ENCODE data around the gene NME7.
"Not testable (repeated sequence)": the region's sequence is repeated elsewhere in the genome, so short reads cannot be mapped to it uniquely, and the experiment has no call there.

The NME7 gene

DNA sequence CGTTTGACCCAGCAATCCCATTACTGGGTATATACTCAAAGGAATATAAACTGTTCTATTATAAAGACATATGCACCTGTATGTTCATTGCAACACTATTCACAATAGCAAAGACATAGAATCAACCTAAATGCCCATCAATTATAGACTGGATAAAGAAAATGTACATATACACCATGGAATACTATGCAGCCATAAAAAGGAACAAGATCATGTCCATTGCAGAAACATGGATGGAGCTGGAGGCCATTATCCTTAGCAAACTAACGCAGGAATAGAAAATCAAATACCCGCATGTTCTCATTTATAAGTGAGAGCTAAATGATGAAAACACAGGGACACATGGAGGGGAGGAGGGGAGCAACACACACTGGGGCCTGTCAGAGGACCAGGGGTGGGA is 188.2 kb downstream of the NME7 start:
- not testable (repeated sequence) for H3K36me3 ChIP-seq (ENCODE audit: insufficient read depth, low read length); H3K9me3 ChIP-seq (replicated peaks; ENCODE audit: low read length); H3K4me1 ChIP-seq (ENCODE audit: control insufficient read depth, insufficient read depth, low read length); H3K9ac ChIP-seq (ENCODE audit: low read depth, low read length); H3K27me3 ChIP-seq (ENCODE audit: control insufficient read depth, insufficient read depth, low read length); H3K4me3 ChIP-seq (ENCODE audit: low read length); H3K4me2 ChIP-seq (ENCODE audit: low read length)

DNA sequence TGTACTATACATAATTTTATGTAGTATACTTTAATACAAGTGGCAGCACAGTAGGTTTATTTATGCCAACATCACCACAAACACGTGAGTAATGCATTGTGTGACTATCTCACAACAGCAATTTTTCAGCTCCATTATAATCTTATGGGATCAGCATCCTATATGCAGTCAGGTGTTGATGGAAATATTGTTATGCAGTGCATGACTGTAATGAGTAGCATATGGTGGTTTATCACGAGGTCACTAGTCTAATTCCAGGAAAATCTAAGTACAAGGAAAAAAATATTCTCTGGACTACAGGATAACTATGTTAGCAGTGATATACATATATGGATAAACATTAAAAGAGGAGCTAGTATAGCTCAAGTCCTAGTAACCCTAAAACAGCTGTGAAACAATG is 192.1 kb downstream of the NME7 start:
- Histone ChIP-seq H3K36me3 (ENCODE audit: insufficient read depth, low read length) (no peaks in the 10 kb centered on the region), H3K4me3 (ENCODE audit: low read length) (no peak overlapping the region), H3K9me3 (replicated peaks; ENCODE audit: low read length) (no peaks in the 10 kb centered on the region), H3K27me3 (ENCODE audit: control insufficient read depth, insufficient read depth, low read length) (no peaks in the 10 kb centered on the region), H3K9ac (ENCODE audit: low read depth, low read length) (no peak overlapping the region), H3K4me1 (ENCODE audit: control insufficient read depth, insufficient read depth, low read length) (no peaks in the 10 kb centered on the region), H3K4me2 (ENCODE audit: low read length) (no peak overlapping the region)

DNA sequence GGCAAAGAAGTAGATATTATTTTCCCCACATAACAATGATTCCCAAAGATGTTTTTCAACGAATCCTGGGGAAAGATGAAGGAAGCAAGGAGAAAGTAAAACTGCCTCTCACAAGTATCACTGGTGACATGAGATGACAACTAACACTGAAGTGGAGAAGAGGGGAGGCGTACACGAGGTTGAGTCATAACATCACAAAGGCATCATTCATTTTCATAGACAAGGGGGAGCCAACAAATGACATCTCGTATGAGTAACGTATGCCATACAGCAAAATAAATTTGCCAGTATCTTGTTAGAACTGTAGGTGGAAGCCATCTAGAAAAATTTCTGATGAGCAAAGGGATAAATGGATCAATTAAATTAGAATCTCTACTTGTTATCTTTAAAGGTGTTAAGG is 204.5 kb downstream of the NME7 start:
- no peaks in the 10 kb centered on the region for H3K9me3 ChIP-seq (replicated peaks; ENCODE audit: low read length)

DNA sequence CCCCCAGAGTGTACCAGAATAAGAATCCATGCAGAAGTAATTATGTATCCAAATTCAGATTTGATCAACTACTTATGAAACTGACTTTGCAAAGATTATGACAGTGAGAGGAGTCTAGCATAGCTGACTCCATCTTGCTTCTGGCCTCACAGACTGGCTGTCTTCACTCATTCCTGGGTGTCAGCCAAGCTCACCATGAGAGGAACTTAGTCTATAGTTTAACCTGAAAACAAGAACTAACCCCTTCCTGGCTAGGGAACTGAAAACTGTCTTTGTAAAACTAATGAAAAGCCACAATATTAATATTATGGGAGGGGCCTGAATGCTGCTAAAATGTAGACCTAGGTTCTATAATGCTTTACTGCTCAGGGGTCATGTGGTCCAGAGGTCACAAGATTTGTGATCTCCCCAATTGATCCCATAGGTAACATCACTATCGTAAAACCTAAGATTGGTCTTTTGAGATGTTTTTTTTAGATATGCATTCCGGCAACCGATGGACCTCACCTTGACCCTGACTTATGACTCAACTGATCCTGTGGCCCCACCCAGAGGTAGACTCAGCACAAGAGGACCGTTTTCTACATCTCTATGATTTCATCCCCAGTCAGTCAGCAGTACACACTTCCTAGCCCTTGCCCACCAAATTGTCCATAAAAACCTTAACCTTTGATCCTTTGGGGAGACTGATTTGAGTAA is 206.0 kb downstream of the NME7 start:
- Histone ChIP-seq H3K4me1 (ENCODE audit: control insufficient read depth, insufficient read depth, low read length) (no peaks in the 10 kb centered on the region), H3K4me3 (ENCODE audit: low read length) (no peak overlapping the region), H3K27me3 (ENCODE audit: control insufficient read depth, insufficient read depth, low read length) (no peaks in the 10 kb centered on the region), H3K36me3 (ENCODE audit: insufficient read depth, low read length) (no peaks in the 10 kb centered on the region), H3K9me3 (replicated peaks; ENCODE audit: low read length) (no peaks in the 10 kb centered on the region), H3K4me2 (ENCODE audit: low read length) (no peak overlapping the region), H3K9ac (ENCODE audit: low read depth, low read length) (no peak overlapping the region)

More for the DNA sequence above, 204.5 kb downstream of the NME7 start:
- no peak overlapping the region for H3K4me3 ChIP-seq (ENCODE audit: low read length)
- H3K27me3 ChIP-seq (ENCODE audit: control insufficient read depth, insufficient read depth, low read length), result no peaks in the 10 kb centered on the region
- H3K9ac ChIP-seq (ENCODE audit: low read depth, low read length), result no peak overlapping the region
- no peaks in the 10 kb centered on the region for H3K36me3 ChIP-seq (ENCODE audit: insufficient read depth, low read length)
- H3K4me2 ChIP-seq (ENCODE audit: low read length), result no peak overlapping the region
- H3K4me1 ChIP-seq (ENCODE audit: control insufficient read depth, insufficient read depth, low read length), result no peaks in the 10 kb centered on the region

DNA sequence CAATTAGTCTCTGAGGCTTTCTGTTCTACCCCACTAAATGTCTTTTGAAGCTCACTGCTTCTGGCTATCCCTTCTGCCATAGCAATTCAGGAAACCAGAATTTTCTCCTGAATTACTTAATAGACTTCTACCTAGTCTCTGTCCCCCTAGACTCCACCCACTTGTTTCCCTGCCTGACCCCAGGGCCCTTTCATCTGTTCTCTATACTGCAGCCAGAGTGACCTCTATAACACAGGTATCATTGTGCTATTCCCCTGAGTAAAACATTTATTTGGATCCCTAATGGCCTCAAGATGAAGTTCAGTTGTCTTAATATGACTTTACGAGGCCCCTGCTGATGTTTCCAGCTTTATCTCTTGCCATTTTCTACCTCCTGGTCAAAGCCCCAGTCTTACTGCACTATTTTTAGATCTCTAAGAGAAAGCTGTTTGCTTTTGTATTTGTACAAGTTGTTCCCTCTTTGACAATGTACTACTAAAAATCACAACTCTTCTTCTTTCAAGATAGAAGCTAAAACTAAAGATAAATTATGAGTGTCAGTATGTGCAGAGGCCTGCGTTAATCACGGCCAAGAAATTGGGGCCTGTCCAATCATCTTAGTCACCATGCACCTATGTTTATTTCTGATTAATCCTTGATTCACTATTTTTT is 206.6 kb downstream of the NME7 start:
- Histone ChIP-seq H3K36me3 (ENCODE audit: insufficient read depth, low read length) (no peaks in the 10 kb centered on the region), H3K4me2 (ENCODE audit: low read length) (no peak overlapping the region), H3K27me3 (ENCODE audit: control insufficient read depth, insufficient read depth, low read length) (no peaks in the 10 kb centered on the region), H3K4me1 (ENCODE audit: control insufficient read depth, insufficient read depth, low read length) (no peaks in the 10 kb centered on the region), H3K9ac (ENCODE audit: low read depth, low read length) (no peak overlapping the region), H3K4me3 (ENCODE audit: low read length) (no peak overlapping the region), H3K9me3 (replicated peaks; ENCODE audit: low read length) (no peaks in the 10 kb centered on the region)

DNA sequence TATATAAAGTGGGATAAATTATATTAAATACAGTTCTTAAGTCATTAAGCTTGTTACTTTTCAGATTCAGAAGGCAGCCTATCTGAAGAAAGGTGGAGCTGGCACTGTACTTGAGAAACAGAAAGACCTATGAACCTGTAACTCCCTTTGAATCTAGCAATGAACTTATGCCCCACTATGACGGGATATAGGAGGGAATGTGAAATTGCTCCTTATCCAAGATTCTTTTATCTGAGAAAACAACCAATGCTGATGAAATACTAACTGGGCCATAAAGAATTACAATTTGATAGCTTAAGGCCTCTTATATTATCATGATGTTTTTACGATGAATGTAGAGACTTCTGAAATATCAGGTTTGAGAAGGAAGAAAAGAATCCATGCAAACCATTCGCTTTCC is 211.0 kb downstream of the NME7 start:
- Histone ChIP-seq H3K4me1 (ENCODE audit: control insufficient read depth, insufficient read depth, low read length) (no peaks in the 10 kb centered on the region), H3K9ac (ENCODE audit: low read depth, low read length) (no peak overlapping the region), H3K9me3 (replicated peaks; ENCODE audit: low read length) (no peaks in the 10 kb centered on the region), H3K4me2 (ENCODE audit: low read length) (no peak overlapping the region), H3K27me3 (ENCODE audit: control insufficient read depth, insufficient read depth, low read length) (no peaks in the 10 kb centered on the region), H3K36me3 (ENCODE audit: insufficient read depth, low read length) (no peaks in the 10 kb centered on the region), H3K4me3 (ENCODE audit: low read length) (no peak overlapping the region)

DNA sequence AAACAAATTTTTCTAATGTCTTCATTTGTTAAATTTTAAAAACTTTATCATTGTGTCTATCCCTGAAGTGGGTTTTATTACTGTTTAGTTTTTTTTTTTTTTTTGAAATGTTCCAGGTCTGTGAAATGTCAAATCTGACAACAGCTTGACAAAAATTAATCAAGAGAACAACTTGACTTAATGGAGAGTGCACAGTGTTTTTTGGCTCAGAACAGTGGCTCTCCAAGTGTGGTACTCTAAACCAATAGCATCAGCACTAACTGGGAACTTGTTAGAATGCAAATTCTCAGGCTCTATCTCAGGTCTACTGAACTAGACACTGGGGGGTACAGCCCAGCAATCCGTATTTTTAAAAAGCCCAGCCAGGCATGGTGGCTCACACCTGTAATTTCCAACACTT is 211.9 kb downstream of the NME7 start:
- H3K4me1 ChIP-seq (ENCODE audit: control insufficient read depth, insufficient read depth, low read length), result no peaks in the 10 kb centered on the region
- H3K4me2 ChIP-seq (ENCODE audit: low read length), result no peak overlapping the region
- no peak overlapping the region for H3K9ac ChIP-seq (ENCODE audit: low read depth, low read length)
- H3K27me3 ChIP-seq (ENCODE audit: control insufficient read depth, insufficient read depth, low read length), result no peaks in the 10 kb centered on the region
- no peaks in the 10 kb centered on the region for H3K9me3 ChIP-seq (replicated peaks; ENCODE audit: low read length)
- no peak overlapping the region for H3K4me3 ChIP-seq (ENCODE audit: low read length)
- H3K36me3 ChIP-seq (ENCODE audit: insufficient read depth, low read length), result no peaks in the 10 kb centered on the region

DNA sequence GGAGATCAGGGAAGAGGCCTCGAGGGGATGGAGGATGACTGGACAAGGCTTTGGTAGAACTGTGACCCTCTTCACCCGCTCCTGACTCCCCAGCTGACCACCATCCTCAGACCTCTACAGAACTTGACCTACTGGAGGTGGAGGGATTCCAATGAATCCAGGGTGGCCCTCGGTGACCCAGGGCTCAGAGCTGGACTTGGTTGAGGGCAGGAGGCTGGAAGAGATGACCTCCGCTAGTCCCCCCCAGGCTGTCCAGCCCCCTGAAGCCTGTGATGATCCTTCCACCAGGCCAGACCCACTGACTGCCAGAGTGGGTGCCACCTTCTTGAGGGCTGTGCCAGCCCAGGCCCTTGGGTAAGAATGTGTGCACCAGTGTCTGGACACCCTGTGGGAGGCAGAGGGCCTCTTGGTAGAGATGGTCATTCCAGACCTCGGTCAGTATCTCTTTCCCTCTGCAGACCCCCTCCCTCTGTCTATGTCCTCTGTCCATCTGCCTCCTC is 216.2 kb downstream of the NME7 start:
- H3K36me3 ChIP-seq (ENCODE audit: insufficient read depth, low read length), result no peaks in the 10 kb centered on the region
- no peak overlapping the region for H3K4me3 ChIP-seq (ENCODE audit: low read length)
- no peaks in the 10 kb centered on the region for H3K27me3 ChIP-seq (ENCODE audit: control insufficient read depth, insufficient read depth, low read length)
- no peaks in the 10 kb centered on the region for H3K4me1 ChIP-seq (ENCODE audit: control insufficient read depth, insufficient read depth, low read length)
- no peaks in the 10 kb centered on the region for H3K9me3 ChIP-seq (replicated peaks; ENCODE audit: low read length)
- no peak overlapping the region for H3K4me2 ChIP-seq (ENCODE audit: low read length)
- no peak overlapping the region for H3K9ac ChIP-seq (ENCODE audit: low read depth, low read length)

DNA sequence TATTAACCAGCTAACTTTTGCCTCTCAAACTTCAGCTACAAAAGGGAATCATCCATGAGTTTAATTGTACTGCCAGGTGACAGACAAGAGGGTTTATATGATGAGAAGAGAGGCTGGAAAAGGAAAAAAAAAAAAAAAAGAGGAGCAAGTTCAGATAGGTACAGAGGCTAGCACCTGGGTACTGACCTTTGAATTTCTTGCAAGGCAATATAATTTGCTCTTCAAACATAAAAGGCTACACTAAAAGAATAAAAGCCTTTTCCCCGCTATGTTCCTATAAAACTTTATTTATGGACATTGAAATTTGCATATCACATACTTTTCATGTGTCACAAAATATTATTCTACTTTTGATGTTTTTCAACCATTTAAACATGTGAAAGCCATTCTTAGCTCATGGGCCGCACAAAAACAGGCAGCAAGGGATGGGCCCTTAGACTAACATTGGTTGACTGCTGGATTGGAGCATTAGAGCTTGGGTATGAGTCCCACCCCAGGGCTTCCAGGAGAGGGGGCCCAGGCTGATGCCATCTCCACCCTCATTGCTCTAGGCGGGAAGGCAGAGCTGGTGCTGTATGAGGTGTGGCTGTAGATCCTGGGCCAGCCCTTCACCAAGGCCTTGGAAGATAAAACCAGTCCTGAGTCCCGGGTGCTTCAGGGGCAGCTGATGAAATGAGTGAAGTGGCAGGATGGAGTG is 216.8 kb downstream of the NME7 start:
- Histone ChIP-seq H3K4me1 (ENCODE audit: control insufficient read depth, insufficient read depth, low read length) (no peaks in the 10 kb centered on the region), H3K4me2 (ENCODE audit: low read length) (no peak overlapping the region), H3K4me3 (ENCODE audit: low read length) (no peak overlapping the region), H3K36me3 (ENCODE audit: insufficient read depth, low read length) (no peaks in the 10 kb centered on the region), H3K9me3 (replicated peaks; ENCODE audit: low read length) (no peaks in the 10 kb centered on the region), H3K9ac (ENCODE audit: low read depth, low read length) (no peak overlapping the region), H3K27me3 (ENCODE audit: control insufficient read depth, insufficient read depth, low read length) (no peaks in the 10 kb centered on the region)

DNA sequence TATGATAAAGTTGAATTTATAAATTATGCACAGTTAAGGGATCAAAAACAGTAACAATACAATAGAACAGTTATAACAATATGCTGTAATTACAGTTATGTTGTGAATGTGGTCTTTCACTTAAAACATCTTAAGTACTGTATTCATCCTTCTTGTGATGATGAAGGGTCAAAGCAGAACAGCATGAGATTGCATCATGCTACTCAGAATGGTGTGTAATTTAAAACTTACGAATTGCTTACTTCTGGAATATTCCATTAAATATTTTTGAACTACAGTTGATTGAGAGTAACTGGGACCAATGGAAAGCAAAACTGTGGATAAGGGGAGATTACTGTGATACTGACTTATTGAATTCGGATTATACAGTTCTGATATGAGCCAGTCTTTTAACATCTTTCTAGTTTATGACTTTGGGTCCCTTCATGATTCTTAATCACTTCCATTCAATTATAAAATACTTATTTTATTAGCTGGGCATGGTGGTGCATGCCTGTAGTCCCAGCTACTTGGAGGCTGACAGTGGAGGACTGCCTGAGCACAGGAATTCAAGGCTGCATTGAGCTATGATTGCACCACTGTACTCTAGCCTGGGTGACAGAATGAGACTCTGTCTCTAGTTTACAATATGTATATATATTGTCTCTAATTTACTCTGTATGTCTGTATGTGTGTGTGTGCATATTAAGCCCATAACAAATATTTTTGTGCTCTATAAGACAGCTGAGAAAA is 217.9 kb downstream of the NME7 start:
- no peaks in the 10 kb centered on the region for H3K27me3 ChIP-seq (ENCODE audit: control insufficient read depth, insufficient read depth, low read length)
- H3K9ac ChIP-seq (ENCODE audit: low read depth, low read length), result no peak overlapping the region
- H3K4me1 ChIP-seq (ENCODE audit: control insufficient read depth, insufficient read depth, low read length), result no peaks in the 10 kb centered on the region
- no peak overlapping the region for H3K4me3 ChIP-seq (ENCODE audit: low read length)
- no peaks in the 10 kb centered on the region for H3K9me3 ChIP-seq (replicated peaks; ENCODE audit: low read length)
- H3K36me3 ChIP-seq (ENCODE audit: insufficient read depth, low read length), result no peaks in the 10 kb centered on the region
- H3K4me2 ChIP-seq (ENCODE audit: low read length), result no peak overlapping the region

DNA sequence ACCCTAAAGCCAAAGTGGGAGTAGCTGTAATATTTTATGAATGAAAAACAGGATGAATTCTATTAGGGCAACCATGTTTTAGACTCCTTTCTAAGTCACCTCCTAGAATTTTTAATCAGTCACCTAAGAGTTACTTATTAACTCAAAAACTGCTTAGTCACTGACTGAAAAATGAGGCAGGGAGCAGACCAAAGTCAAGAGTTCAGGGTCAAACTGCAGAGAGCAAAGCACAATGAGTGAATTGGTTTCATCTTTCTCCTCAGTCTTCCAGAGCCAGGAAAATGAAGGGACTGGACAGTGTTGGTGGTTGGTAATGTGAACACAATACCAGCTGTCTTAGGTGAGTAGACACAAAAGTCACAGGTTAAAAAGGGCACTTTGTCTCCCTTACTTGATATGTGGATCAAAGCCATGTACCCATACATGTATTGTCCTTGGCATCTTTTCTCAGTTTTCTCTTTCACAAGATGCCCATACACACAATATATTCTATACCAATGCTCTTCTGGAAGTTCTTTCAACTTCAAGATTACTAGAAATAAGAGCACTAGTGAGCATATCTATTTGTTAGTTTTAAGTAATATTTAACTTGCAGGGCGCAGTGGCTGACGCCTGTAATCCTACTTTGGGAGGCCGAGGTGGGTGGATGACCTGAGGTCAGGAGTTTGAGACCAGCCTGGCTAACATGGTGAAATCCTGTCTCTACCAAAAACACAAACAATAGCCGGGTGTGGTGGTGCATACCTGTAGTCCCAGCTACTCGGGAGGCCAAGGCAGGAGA is 218.9 kb downstream of the NME7 start:
- no peak overlapping the region for H3K9ac ChIP-seq (ENCODE audit: low read depth, low read length)
- no peak overlapping the region for H3K4me3 ChIP-seq (ENCODE audit: low read length)
- H3K36me3 ChIP-seq (ENCODE audit: insufficient read depth, low read length), result no peaks in the 10 kb centered on the region
- no peaks in the 10 kb centered on the region for H3K9me3 ChIP-seq (replicated peaks; ENCODE audit: low read length)
- no peak overlapping the region for H3K4me2 ChIP-seq (ENCODE audit: low read length)
- H3K4me1 ChIP-seq (ENCODE audit: control insufficient read depth, insufficient read depth, low read length), result no peaks in the 10 kb centered on the region
- no peaks in the 10 kb centered on the region for H3K27me3 ChIP-seq (ENCODE audit: control insufficient read depth, insufficient read depth, low read length)

Data from skeletal muscle satellite cell (primary cell).